Activated CD4-positive, alpha-beta T cell treated with anti-CD3 and anti-CD28 coated beads, Interleukin-2, amount 50 U/mL, for 24 hours (primary cell): ENCODE measurements around the gene CCL8.
A peak's percentile ranks its signal among the peaks of the same experiment; 100 is the strongest.
"Not testable (repeated sequence)": the region's sequence is repeated elsewhere in the genome, so short reads cannot be mapped to it uniquely, and the experiment has no call there.

Experiments used
- DNase-seq, 2 donors: peaks; one replicate each; pipeline ENCODE4 v3.0.0-alpha.2; 2020; ENCODE audit warnings: low read depth in 1 of 2, low spot score in 1 of 2

The CCL8 gene

DNA sequence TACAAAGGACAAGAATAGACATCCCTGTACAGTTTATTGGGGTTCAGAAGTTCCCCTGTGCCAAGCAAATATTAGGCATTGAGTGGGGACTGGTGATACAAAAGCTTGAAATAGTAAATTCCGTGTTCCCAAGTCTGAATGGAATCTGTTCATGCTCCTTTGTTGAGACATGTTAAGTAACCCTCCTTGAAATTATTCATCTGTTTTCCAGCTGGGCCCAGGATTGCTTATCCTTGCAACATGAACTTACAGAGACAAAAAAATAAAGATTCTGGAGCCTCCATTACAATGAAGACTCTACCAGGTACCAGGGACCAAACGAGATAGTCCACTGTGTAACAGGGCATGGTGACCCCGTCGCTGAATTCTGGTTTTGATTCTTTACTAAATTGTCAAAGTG lies 6.1 kb upstream of the CCL8 start:
- DNase-seq: no peak

DNA sequence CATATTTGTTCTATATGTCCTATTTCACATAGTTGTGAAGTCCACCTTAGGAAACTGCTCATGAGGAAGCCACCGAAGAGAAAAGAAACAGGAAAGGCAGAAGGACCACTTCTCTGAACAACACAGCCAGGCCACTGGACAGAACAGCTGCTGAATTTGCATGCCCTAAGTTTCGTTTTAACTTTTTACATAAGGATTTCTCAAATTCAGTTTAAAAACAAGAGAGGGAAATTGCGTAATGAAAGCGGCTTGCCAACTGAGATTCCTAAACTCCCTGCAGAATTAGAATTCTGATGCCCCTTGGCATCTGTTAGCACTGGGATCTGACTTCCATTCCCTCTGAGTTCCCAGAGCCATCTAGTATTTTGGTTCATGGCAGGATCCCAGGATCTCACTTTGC lies 5.0 kb upstream of the CCL8 start:
- DNase-seq: no peak

DNA sequence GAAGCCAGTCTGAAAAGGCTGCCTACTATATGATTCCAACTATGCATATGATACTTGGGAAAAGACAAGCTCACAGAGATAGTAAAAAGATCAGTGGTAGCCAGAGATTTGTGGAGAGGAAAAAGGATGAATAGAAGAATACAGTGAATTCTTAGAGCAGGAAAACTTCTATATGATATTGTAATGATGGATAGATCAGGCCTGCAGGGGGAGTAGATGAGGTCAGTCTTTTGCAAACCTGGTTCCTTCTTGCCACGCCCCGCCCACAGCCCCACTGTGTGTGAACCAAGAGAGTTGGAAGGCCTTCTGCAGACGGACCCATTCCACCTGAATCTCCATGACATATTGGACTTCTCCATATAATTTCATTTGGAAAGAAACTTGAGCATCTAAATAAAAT lies 761 bp upstream of the CCL8 start:
- no peak for DNase-seq

DNA sequence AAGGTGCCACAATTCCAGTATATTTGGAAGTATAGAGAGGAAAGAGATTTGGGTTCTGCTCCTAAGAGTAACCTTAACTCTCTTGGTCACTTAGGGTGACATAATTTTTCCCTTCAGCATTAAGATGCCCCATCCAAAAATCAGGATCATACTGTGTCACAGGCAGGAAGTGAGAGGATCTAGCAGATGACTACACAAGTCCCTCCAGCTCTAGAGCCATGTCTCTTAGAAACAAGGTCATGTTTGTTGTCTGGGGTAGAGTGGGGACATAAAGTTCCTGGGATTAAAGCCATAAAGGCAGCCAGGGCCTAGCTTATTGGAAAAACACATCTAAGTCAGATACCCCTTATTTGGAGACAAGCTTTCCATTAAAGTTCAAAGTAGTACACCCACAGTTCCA lies 2.7 kb downstream of the CCL8 start:
- no peak for DNase-seq

DNA sequence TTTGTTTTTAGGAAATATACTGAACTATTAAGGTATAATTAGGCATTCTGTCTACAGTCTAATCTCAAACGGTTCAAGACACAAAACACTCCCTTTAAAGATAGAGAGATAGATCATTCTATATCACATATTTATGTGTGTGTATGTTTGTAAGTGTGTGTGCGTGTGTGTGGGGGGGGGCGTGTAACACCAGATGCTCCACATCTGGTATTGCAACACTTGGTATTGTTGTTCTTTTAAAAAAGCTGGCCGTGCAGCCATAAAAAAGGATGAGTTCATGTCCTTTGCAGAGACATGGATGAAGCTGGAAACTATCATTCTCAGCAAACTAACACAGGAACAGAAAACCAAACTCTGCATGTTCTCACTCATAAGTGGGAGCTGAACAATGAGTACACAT lies 8.3 kb downstream of the CCL8 start:
- not testable (repeated sequence) for DNase-seq

DNA sequence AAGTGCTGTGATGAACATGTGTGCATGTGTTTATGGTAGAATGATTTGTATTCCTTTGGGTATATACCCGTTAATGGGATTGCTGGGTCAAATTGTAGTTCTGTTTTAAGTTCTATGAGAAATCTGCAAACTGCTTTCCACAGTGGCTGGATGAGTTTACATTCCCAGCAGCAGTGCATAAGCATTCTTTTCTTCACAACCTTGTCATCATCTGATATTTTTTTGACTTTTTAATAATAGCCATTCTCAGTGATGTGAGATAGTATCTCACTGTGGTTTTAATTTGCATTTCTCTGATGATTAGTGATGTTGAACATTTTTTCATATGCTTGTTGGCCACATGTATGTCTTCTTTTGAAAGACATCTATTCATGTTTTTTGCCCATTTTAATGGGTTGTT lies 18.5 kb downstream of the CCL8 start:
- no peak for DNase-seq

DNA sequence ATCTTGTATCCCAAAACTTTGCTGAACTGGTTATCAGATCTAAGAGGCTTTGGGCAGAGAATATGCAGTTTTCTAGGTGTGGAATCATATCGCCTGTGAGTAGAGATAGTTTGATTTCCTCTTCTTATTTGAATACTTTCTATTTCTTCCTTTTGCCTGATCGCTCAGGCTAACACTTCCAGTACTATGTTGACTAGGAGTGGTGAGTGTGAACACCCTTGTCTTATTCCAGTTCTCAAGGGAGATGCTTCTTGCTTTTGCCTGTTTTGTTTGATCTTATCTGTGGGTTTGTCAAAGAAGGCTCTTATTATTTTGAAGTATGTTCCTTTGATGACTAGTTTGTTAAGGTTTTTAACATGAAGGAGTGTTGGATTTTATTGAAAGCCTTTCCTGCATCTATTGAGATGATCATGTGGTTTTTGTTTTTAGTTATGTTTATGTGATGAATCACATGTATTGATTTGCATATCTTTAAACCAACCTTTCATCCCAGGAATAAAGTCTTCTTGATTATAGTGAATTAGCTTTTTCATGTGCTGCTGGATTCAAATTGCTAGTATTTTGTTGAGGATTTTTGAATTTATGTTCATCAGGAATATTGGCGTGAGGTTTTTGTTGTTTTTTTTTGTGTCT lies 20.0 kb downstream of the CCL8 start:
- DNase-seq: no peak

DNA sequence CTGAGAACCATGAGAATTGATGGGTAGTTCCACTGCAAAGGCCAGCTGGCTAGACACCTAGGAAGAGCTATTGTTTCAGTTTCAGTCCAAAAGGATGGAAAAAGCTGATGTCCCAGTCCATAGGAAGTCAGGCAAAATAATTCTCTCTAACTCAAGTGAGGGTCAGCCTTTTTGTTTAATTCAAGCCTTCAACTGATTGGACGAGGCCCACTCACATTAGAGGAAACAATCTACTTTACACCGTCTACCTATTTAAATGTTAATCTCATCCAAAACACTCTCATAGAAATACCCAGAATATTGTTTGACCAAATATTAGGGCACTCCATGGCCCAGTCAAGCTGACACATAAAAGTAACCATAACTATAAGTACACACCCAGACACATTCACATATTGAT lies 22.7 kb downstream of the CCL8 start:
- no peak for DNase-seq

DNA sequence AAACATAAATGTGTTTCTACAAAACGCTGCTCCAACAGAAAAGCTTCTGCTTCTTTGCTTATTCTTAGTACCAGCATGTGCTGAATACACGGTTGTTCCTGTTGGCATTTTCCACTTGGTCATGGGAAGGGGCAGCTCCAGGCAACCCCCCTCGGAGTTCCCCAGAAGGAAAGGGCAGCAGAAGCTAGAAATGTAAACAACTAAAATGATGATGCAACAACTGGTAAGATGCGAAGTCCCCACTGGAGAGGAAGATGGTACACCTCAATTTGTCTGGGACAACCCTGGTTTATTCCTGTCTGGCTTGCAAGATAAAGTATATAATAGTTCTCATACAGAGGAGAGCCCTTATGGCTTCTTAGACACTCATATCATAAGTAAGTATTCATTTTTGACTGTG lies 27.8 kb downstream of the CCL8 start:
- no peak for DNase-seq

DNA sequence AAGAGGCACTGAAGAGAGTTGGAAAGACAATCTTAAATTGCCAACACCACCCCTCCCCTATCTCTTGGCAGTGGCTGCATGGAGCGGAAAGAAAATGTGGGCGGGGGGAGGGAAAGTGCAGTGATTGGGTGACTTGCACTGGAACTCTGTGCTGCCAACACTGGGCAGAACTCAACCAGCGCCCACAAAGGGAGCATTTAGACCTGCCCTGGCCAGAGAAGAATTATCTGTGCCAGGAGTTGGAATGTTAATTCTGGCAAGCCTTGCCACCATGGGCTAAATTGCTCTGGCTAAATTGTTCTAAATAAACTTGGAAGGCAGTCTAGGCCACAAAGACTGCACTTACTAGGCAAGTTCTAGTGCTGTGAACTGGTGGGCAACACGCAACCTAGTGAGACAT lies 30.5 kb downstream of the CCL8 start:
- DNase-seq: no peak

DNA sequence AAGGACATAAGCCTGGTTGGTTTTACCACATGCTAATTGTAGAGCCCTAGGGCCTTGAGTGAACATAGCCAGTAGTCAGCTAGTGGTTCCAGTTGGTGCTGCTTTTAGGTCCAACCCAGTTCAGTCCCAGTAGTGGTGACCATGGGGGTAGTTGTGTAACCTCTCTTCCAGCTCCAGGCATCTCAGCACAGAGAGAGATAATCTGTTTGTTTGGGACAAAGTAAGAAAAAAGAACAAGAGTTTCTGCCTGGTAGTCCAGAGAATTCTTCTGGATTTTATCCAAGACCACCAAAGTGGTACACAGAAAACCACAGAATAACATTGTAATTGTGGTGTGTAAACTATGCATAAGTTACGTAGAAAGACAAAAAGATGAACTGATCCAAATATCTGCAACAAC lies 31.9 kb downstream of the CCL8 start:
- DNase-seq: no peak

DNA sequence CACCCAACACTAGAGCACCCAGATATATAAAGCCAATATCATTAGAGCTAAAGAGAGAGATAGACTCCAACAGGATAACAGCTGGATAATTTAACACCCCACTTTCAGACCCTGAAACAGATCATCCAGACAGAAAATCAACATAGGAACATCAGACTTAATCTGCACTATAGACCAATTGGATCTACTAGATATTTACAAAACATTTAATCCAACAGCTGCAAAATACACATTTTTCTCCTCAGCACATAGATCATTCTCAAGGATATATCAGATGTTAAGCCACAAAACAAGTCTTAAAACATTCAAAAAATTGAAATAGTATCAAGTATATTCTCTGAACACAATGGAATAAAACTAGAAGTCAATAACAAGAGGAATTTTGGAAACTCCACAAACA lies 33.0 kb downstream of the CCL8 start:
- DNase-seq: no peak

DNA sequence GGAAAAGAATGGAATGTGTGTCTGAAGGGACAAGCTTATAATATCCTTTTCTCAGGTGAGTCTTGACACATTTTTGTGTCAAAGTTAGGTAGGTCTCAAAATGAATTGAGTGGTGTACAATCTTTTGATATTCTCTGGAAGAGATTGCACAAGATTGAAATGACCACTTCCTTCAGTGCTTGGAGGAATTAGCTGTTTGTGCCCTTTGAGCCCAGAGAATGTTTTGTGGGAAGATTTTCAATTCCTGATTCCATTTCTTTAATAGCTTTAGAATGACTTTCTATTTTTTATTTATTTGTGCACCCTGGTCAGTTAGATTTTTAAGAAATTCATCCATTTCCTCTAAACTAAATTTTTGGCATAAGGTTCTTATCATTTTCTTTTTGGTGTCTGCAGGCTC lies 35.4 kb downstream of the CCL8 start:
- DNase-seq: no peak

DNA sequence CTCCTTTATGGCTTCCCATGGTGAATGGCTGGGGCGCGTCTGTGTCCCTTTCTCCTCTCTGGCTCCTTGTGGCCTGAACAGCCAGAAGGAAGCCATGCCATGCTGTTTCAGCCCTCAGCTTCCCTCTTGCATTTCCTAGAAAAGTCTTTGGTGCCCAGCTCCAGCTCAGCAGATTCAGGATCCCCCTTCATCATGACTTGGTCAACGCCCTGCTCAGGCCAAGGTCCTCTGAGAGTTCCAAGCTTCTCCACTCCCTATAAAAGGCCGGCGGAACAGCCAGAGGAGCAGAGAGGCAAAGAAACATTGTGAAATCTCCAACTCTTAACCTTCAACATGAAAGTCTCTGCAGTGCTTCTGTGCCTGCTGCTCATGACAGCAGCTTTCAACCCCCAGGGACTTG lies 37.0 kb downstream of the CCL8 start, which contains the start of gene CCL13:
Gene CCL13 (plus strand): TSS at position 287 of the 400 bp plus-strand sequence. CDS start 47 bp downstream, at position 334.
- DNase-seq: no peak

DNA sequence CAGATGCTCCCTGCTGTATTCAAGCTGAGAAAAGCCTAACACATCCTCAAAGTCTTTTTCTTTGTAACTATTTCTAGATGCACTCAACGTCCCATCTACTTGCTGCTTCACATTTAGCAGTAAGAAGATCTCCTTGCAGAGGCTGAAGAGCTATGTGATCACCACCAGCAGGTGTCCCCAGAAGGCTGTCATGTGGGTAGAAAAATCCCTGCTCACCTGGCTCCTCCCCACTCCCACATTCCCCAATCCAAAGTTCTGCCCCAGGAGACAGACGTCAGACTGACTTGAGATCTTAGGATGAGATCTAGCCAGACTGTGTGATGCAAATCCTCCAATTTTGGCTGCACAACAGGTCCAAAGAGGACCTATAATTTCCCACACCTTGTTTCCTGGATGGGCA lies 38.2 kb downstream of the CCL8 start:
- no peak for DNase-seq

DNA sequence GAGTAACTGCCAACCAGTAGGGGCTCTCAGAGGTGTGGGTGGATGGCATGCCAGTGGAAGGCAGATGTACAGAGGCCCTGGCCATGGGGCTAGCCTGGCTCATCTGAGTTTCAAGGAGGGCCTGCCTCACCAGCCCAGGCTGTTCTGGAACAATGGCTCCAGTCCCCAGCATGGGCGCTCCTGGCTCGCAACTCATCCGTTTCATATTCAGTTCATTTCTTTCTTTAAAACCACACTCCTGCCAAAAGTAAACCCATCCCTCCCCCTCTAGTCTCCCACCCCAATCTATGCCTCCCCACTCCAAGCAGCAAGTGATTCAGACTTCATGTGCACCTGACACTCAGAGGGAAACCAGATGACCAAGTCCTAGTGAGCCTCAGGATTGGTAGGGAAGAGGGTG lies 39.4 kb downstream of the CCL8 start:
- DNase-seq: no peak

DNA sequence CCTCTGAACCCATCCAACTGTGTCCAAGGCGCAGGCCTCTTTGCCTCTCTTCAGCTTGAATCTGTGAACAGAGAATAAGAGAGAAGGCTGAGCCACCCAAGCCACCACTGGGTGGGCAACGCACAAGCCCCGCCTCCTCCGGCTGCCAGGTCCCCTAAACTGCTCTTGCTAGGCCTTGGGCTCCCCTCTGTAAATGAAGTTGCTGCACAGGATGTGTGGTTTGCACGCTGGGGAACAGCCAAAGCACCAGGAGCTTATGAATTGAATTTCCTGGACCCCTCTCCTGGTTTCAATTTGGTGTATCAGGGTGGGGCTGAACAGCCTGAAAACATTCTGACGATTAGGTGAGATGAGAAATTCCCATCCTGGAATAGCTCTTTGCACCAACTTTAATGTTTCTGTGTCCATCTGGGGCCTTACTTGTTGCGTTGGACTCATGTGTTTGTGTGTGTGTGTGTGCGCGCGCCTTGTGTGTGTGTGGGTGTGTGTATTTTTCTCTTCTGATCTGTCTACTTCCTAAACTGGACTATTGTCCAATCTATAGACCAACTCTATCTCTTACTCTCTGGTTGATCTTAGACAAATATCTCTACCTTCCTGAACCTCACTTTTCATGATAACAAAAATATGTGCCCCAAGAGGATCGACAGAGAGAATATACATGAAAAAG lies 41.5 kb downstream of the CCL8 start:
- no peak for DNase-seq

DNA sequence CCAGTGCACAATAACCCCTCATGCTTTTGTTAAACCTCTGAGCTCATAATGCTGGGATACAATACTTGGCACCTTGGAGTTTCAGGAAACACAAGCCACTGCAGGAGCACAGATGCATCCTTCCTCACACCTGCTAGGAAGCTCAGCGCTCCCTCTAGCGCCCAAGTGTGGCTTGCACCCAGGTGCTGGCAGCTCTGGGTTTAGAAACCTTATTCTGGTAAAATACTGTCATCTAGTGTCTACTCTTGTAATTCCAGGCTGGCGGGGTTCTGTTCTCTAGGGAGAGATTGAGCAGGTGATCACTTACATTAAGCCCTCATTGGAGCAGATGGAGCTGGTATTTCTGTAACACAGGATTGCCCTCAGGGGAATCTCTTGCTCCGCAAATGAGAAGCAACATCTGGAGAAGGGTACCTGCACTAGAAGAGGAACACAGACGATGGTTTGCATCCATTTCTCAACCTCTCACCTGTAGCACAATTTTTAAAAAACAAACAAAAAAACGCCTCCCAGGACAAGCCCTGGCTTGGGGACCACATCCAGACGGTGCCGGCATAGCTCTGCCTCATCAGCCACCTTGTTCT lies 42.3 kb downstream of the CCL8 start:
- peak; percentile 19 to 55 for DNase-seq

DNA sequence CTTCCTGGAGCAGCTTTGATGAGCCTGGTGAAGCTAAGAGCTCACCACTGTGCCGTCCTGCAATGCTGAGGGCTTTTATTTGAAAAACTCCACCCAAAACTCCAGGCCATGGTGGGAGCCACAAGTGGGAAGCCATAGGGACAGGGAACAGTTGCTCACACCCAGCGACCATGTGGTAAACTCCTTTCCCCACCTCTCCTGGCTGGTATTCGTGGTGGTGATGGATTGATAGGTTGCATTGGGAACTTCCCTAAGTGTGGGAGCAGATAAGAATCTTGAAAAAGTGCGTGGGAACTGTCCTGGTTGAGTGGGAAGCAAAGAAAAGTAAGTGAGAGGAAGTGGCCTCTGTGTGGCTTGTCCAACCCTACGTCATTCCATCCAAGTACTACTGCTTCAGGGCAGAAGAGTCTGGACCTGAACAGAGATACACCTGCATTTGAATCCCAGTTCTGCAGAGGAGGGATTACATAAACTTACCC lies 44.0 kb downstream of the CCL8 start, which contains the start of gene CCL1:
Gene CCL1 (minus strand): TSS at position 51 of the 479 bp plus-strand sequence. CDS start 72 bp downstream, outside the sequence.
- no peak for DNase-seq

DNA sequence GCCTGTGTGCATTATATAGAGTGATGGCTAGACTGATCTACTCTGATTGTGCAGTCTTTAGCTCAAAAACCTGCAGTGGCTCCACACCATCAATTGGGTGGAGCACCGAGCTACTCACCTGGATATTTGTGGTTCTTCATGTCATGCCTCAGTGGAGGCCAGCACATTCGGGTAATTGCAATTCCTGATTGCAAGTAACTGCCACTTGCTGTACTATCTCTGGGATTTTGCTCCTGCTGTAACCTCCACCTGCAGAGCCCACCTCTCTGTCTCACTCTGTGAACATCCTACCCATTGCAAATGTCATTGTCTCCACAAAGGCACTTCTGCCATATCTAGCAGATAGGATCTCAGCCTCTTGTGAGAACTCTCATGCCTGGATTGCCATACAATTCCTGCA lies 45.5 kb downstream of the CCL8 start:
- no peak for DNase-seq

DNA sequence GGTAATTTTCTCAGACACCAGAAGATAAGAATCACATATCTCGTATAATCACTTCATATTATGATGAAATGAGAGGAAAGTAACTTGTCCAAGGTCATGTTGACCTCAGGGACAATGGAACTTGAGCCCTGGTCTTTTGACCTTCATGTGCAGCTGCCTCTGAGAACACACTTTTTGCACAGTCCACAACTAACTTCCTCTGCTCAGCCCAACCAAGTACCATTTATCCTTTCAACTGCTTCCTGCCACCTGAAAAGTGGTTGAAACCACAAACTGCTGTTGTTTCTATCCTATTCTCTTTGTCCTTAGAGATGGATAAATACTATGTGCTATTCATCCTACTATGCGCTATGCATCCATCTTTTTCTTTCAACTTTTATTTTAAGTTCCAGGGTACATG lies 46.1 kb downstream of the CCL8 start:
- no peak for DNase-seq

DNA sequence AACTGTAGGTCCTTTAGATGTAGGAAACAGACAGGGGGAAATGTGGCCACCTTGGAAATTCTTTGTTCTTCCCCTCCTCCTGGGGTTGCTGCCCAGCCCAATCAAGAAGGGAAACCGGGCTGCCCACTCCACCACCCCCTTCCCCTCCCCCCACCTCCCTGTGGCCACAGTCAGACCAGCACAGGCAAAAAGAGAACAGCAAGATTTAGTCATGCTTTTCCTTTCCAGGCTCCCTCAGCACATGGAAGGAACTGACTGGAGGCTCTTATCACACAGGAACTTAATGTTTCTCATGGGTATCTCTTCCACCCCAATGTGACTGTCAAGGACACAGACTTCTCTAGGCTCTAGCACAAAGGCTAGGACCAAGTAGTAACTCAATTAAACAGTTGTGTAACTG lies 46.8 kb downstream of the CCL8 start:
- no peak for DNase-seq
